ENCODE data around the gene TLE4. TPM values are rescaled to one million over a fixed set of nuclear protein-coding genes. Genes with fewer than 3 reads are reported as not detected.

Gene TLE4
- 12.6 to 21.9 TPM (median 14.7 TPM) in 3 replicates for polyA plus RNA-seq
- polyA plus RNA-seq (2011; ENCODE audit: low read depth) = 18.8 TPM
- 11.1 and 19.7 TPM in 2 replicates for polyA plus RNA-seq (2011; cell fraction: cytosol; rRNA removed)
- 29.1 and 30.6 TPM in 2 replicates for polyA plus RNA-seq (2011; cell fraction: nucleus; rRNA removed)
- polyA plus RNA-seq (2012; ENCODE audit: low replicate concordance) = 10.4 and 11.1 TPM in 2 replicates
- 17.9 to 40.4 TPM (median 23.3 TPM) in 3 replicates for polyA minus RNA-seq
- 20.3 TPM for polyA minus RNA-seq (2011; cell fraction: cytosol; rRNA and poly(A)+ RNA removed)
- 31.8 and 54.6 TPM in 2 replicates for polyA minus RNA-seq (2011; cell fraction: nucleus; rRNA and poly(A)+ RNA removed)

GRCh38 chr9:79571309-79572031, at the start of gene TLE4:
Gene TLE4 (plus strand): TSS chr9:79571965. CDS start chr9:79572791, 826 bp downstream.
- H3K36me3 ChIP-seq (ENCODE audit: control insufficient read depth in 2 of 2, extremely low read depth in 1 of 2, insufficient read depth in 2 of 2, low read length in 2 of 2) = no peaks in the 10 kb centered on the region
- H3K4me3 ChIP-seq (ENCODE audit: control insufficient read depth in 2 of 3, extremely low read depth in 1 of 3, insufficient read depth in 2 of 3, low read depth in 1 of 3, low read length in 3 of 3) = peak within 1 kb of the TSS; percentile 81 to 96 (median 92)
- peak within 1 kb of the TSS; percentile 90 for H3K4me2 ChIP-seq (ENCODE audit: control insufficient read depth, extremely low read depth, insufficient read depth, low read depth, low read length)
- peak within 1 kb of the TSS; percentile 98 for H2AFZ ChIP-seq (ENCODE audit: control insufficient read depth, low read length)
- H3K9ac ChIP-seq (ENCODE audit: control insufficient read depth, extremely low read depth, insufficient read depth, low read length) = peak within 1 kb of the TSS; percentile 85
- TF ChIP-seq CTCF (optimal IDR thresholded peaks at IDR 0.05 in 1 of 3, IDR thresholded peaks at IDR 0.05 in 1 of 3, conservative IDR thresholded peaks at IDR 0.05 in 1 of 3; ENCODE audit: extremely low read depth in 1 of 3, insufficient read depth in 2 of 3, low read length in 3 of 3) (no peak), EZH2 (IDR thresholded peaks at IDR 0.05; ENCODE audit: low read length) (no peak)
- H3K27me3 ChIP-seq (ENCODE audit: control insufficient read depth, extremely low read depth, insufficient read depth, low read length) = no peaks in the 10 kb centered on the region
- peaks cover 21% of the 10 kb centered on the region for H3K79me2 ChIP-seq (ENCODE audit: control insufficient read depth, insufficient read depth, low read length)
- no peaks in the 10 kb centered on the region for H3K9me3 ChIP-seq (ENCODE audit: control insufficient read depth, low read depth, low read length)
- FAIRE-seq (peak; percentile 81), DNase-seq (ENCODE audit: low read depth, low spot score) (peak; percentile 97)
- no peaks in the 10 kb centered on the region for H4K20me1 ChIP-seq (ENCODE audit: control insufficient read depth, extremely low read depth, insufficient read depth, low read length)
- dilution Hi-C loops (cut with MboI; ENCODE audit: extremely low pct_ligation_motif_present, low sequenced_read_pairs) = no loop called here
- peaks cover 16% of the 10 kb centered on the region for H3K4me1 ChIP-seq (ENCODE audit: control insufficient read depth, extremely low read depth, insufficient read depth, low read length)
- peak within 1 kb of the TSS; percentile 94 for H3K27ac ChIP-seq (ENCODE audit: control insufficient read depth, insufficient read depth, low read length)
- no peaks in the 10 kb centered on the region for H3K9me1 ChIP-seq (ENCODE audit: control insufficient read depth, extremely low read depth, insufficient read depth, low read length)

GRCh38 chr9:79522793-79523192, 49.0 kb upstream of the TLE4 start:
- DNase-seq (ENCODE audit: low read depth, low spot score) = no peak

More at GRCh38 chr9:79522793-79523192, 49.0 kb upstream of the TLE4 start:
- Histone ChIP-seq H3K79me2 (ENCODE audit: control insufficient read depth, insufficient read depth, low read length) (no peaks in the 10 kb centered on the region), H3K4me3 (ENCODE audit: control insufficient read depth in 2 of 3, extremely low read depth in 1 of 3, insufficient read depth in 2 of 3, low read depth in 1 of 3, low read length in 3 of 3) (no peak overlapping the region), H3K9me1 (ENCODE audit: control insufficient read depth, extremely low read depth, insufficient read depth, low read length) (no peaks in the 10 kb centered on the region), H3K9ac (ENCODE audit: control insufficient read depth, extremely low read depth, insufficient read depth, low read length) (no peak overlapping the region), H4K20me1 (ENCODE audit: control insufficient read depth, extremely low read depth, insufficient read depth, low read length) (no peaks in the 10 kb centered on the region), H2AFZ (ENCODE audit: control insufficient read depth, low read length) (no peak overlapping the region), H3K36me3 (ENCODE audit: control insufficient read depth in 2 of 2, extremely low read depth in 1 of 2, insufficient read depth in 2 of 2, low read length in 2 of 2) (no peaks in the 10 kb centered on the region), H3K9me3 (ENCODE audit: control insufficient read depth, low read depth, low read length) (no peaks in the 10 kb centered on the region), H3K4me2 (ENCODE audit: control insufficient read depth, extremely low read depth, insufficient read depth, low read depth, low read length) (no peak overlapping the region), H3K4me1 (ENCODE audit: control insufficient read depth, extremely low read depth, insufficient read depth, low read length) (no peaks in the 10 kb centered on the region), H3K27me3 (ENCODE audit: control insufficient read depth, extremely low read depth, insufficient read depth, low read length) (no peaks in the 10 kb centered on the region), H3K27ac (ENCODE audit: control insufficient read depth, insufficient read depth, low read length) (no peak overlapping the region)
- dilution Hi-C loops (cut with MboI; ENCODE audit: extremely low pct_ligation_motif_present, low sequenced_read_pairs) = no loop called here
- FAIRE-seq = no peak
- no peak for TF ChIP-seq CTCF (optimal IDR thresholded peaks at IDR 0.05 in 1 of 3, IDR thresholded peaks at IDR 0.05 in 1 of 3, conservative IDR thresholded peaks at IDR 0.05 in 1 of 3; ENCODE audit: extremely low read depth in 1 of 3, insufficient read depth in 2 of 3, low read length in 3 of 3)
- no peak for TF ChIP-seq EZH2 (IDR thresholded peaks at IDR 0.05; ENCODE audit: low read length)

Data from keratinocyte (primary cell).